B cell (primary cell): Measurements from ENCODE around the gene KLHL2. TPM values are rescaled to one million over a fixed set of nuclear protein-coding genes. Genes with fewer than 3 reads are reported as not detected.
"Not testable (repeated sequence)": the region's sequence is repeated elsewhere in the genome, so short reads cannot be mapped to it uniquely, and the experiment has no call there.

Experiments
- ATAC-seq: fragments of 200-7000 bp; cut with Tn5 transposase; one replicate; pipeline ENCODE4 v1.10.0; 2021; ENCODE audit warnings: low read depth, mild to moderate bottlenecking, moderate number of reproducible peaks, moderate library complexity
- CTCF ChIA-PET: fragments of 350-600 bp; sonication (Branson Sonifier 250); formaldehyde crosslinking; loops from one replicate; lab custom pipeline; 2021; ENCODE audit warnings: antibody characterized with exemption, inconsistent platforms; lab: Charles Lee
- POLR2A ChIA-PET: fragments of 350-600 bp; sonication (Branson Sonifier 250); formaldehyde crosslinking; loops from one replicate; lab custom pipeline; 2021; ENCODE audit warnings: antibody characterized with exemption; lab: Charles Lee
- DNase-seq: peaks from one replicate; pipeline ENCODE4 v3.0.0; 2013
- H2AFZ ChIP-seq: 2 replicates; pipeline ENCODE4 v1.6.1; 2012; ENCODE audit warnings: mild to moderate bottlenecking, low read depth, low read length; ENCODE audit not compliant: insufficient read depth, poor library complexity, severe bottlenecking
- H3K27ac ChIP-seq, 2 donors: 1 replicate in 1 of 2; 2 replicates in 1 of 2; pipeline ENCODE4 v1.5.1; 2012 to 2013; ENCODE audit warnings: low read length in 2 of 2, mild to moderate bottlenecking in 2 of 2, moderate library complexity in 1 of 2
- H3K27me3 ChIP-seq, 4 experiments: fragments of 200-600 bp in 1 of 4; sonication (generic) in 1 of 4; replicated peaks in 1 of 4; 1 replicate in 2 of 4; 2 replicates in 2 of 4; pipeline versions ENCODE4 v1.6.1 to v1.7.0; 2013 to 2016; ENCODE audit warnings: low read length in 3 of 4, mild to moderate bottlenecking in 2 of 4, mixed read lengths in 1 of 4, moderate library complexity in 1 of 4; ENCODE audit not compliant: insufficient read depth in 4 of 4, control insufficient read depth in 3 of 4; ENCODE audit errors: control extremely low read depth in 1 of 4
- H3K36me3 ChIP-seq, 2 experiments: replicated peaks in 1 of 2; 1 replicate in 1 of 2; 2 replicates in 1 of 2; pipeline versions ENCODE4 v1.6.1 to v1.7.1; 2013; ENCODE audit warnings: low read length in 1 of 2; ENCODE audit not compliant: insufficient read depth in 2 of 2, control insufficient read depth in 1 of 2; ENCODE audit errors: control extremely low read depth in 1 of 2, extremely low read depth in 1 of 2
- H3K4me1 ChIP-seq, 2 donors: fragments of 200-600 bp in 1 of 2; sonication (generic) in 1 of 2; 1 replicate in 1 of 2; 2 replicates in 1 of 2; pipeline versions ENCODE4 v1.5.1 to v1.6.1; 2013 to 2017; ENCODE audit warnings: low read length in 2 of 2; ENCODE audit not compliant: control insufficient read depth in 2 of 2, insufficient read depth in 2 of 2
- H3K4me2 ChIP-seq: replicated peaks from 2 replicates; pipeline ENCODE3; 2012; ENCODE audit warnings: mild to moderate bottlenecking, low read depth, low read length; ENCODE audit not compliant: poor library complexity, severe bottlenecking
- H3K4me3 ChIP-seq, 5 experiments: fragments of 200-600 bp in 1 of 5; sonication (generic) in 1 of 5; 1 replicate in 3 of 5; 2 replicates in 2 of 5; pipeline versions ENCODE4 v1.5.1 to v1.7.0; 2011 to 2016; ENCODE audit warnings: low read length in 4 of 5, mild to moderate bottlenecking in 4 of 5, low read depth in 2 of 5, control low read depth in 1 of 5, moderate library complexity in 1 of 5; ENCODE audit not compliant: insufficient read depth in 1 of 5; ENCODE audit errors: control extremely low read depth in 1 of 5, extremely low read depth in 1 of 5
- H3K79me2 ChIP-seq: fragments of 200-600 bp; sonication (generic); one replicate; pipeline ENCODE4 v1.6.0; 2016; ENCODE audit warnings: low read length; ENCODE audit not compliant: control insufficient read depth, insufficient read depth
- H3K9ac ChIP-seq: fragments of 200-600 bp; sonication (generic); 2 replicates; pipeline ENCODE4 v1.6.1; 2017; ENCODE audit warnings: mild to moderate bottlenecking, low read length, moderate library complexity
- H3K9me3 ChIP-seq, 3 donors: one replicate each; pipeline versions ENCODE4 v1.6.1 to v1.7.1; 2013; ENCODE audit warnings: low read length in 2 of 3; ENCODE audit not compliant: control insufficient read depth in 2 of 3, insufficient read depth in 1 of 3; ENCODE audit errors: control extremely low read depth in 1 of 3
- H4K20me1 ChIP-seq: 2 replicates; pipeline ENCODE4 v1.6.0; 2012; ENCODE audit warnings: mild to moderate bottlenecking, low read length; ENCODE audit not compliant: insufficient read depth, control insufficient read depth, poor library complexity, severe bottlenecking
- H3K27ac Mint-ChIP-seq: one replicate; pipeline ENCODE4 v1.8.0; 2021; ENCODE audit warnings: mixed read lengths
- H3K27me3 Mint-ChIP-seq: one replicate; pipeline ENCODE4 v1.8.0; 2021; ENCODE audit warnings: mixed read lengths
- H3K4me1 Mint-ChIP-seq: one replicate; pipeline ENCODE4 v1.8.0; 2021; ENCODE audit warnings: mixed read lengths
- H3K4me3 Mint-ChIP-seq: one replicate; pipeline ENCODE4 v1.8.0; 2021; ENCODE audit warnings: mixed read lengths
- H3K9me3 Mint-ChIP-seq: one replicate; pipeline ENCODE4 v1.8.0; 2022; ENCODE audit warnings: mixed read lengths; ENCODE audit not compliant: insufficient read depth
- WGBS: methylation state at CpG from one replicate; pipeline ENCODE4 v1.1.5; 2013; ENCODE audit warnings: missing lambda C conversion rate; ENCODE audit not compliant: insufficient coverage; 5-methylcytosine and 5-hydroxymethylcytosine counted together
- intact Hi-C: fragments of 100-400 bp; cut with micrococcal nuclease; formaldehyde crosslinking; loops from one replicate; pipeline ENCODE4 v1.10.0; 2022
- polyA plus RNA-seq: library from polyadenylated mRNA; depleted of rRNA; stranded (reverse); fragments of >200 nt; gene quantifications from 2 replicates; pipeline ENCODE4 v1.2.3, GENCODE V29; 2012
- total RNA-seq, 2 donors: library from RNA; stranded (reverse); fragments of 120-200 nt in 1 of 2; gene quantifications; 1 replicate in 1 of 2; 2 replicates in 1 of 2; pipeline versions ENCODE4 v1.2.3 to v1.2.4, GENCODE V29; 2013 to 2022

The KLHL2 gene
- total and polyA plus RNA-seq, 2 donors (not counting 1 experiment from before 2014, with no cell fraction given), result 7.8 to 77.5 TPM

DNA sequence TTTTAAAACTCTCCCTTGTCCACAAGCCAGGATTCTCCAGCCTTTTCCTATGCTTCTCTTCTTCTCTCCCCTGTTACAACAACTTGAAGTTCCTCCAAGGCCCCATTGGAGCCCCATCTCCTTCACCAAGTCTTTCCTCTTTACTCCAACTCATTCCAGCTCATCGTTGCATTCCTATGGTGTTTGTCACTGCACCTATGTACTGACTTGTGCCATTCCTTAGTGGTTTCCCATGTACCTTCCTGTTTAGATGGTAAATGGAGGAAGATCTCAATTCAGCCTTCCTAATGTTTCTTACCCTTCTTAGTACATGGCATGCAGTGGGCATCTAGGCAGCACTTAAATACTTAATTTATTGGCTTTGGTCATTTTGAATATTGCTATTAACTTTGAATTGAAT is 6.0 kb downstream of the KLHL2 start:
- peaks cover 57% of the 10 kb centered on the region for H3K79me2 ChIP-seq

DNA sequence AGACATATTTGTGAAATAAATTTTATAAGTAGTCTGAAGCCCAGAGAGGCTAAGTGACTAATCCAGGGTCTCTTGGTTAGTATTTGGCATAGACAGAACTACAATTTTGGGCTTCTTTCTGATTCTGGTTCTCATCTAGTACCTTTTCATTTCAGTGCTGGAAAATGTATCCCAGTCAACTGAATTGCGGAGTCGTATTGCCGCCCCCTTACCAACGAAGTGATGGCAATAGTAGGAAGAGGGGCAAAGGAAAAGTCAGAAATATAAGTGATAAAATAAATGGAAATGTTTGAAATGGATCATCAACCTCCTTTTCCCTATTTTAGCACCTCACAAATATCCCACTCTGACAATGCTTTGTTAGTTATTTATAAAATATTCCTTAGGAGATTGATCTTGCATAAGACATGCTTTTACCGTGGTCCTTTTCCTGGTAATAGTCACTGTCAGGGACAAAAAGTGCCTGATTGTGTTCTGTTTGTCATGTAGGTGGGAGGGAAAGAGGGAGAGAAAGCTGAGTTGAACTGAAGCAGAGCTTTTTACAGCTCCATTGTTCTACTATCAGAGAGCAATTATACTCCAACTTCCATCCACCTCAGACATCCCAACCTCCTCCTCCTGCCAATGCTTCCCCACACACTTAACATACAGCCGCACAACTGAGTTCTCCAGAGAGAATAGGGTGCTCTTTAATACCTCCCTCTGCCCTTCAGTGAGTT is 6.8 kb downstream of the KLHL2 start:
- peaks cover 51% of the 10 kb centered on the region for H3K79me2 ChIP-seq
- H3K9ac ChIP-seq, H3K4me3 ChIP-seq, ATAC-seq, DNase-seq, H3K27me3 Mint-ChIP-seq, H3K9me3 Mint-ChIP-seq, intact Hi-C loops, H3K9me3 ChIP-seq, H2AFZ ChIP-seq, H3K27ac ChIP-seq, H3K4me2 ChIP-seq, H3K36me3 ChIP-seq, H3K27me3 ChIP-seq: not testable (repeated sequence)
- WGBS, result 100% methylated on average over 1 of the region's 6 CpGs
- peaks cover 21% of the 10 kb centered on the region for H4K20me1 ChIP-seq
- ChIA-PET CTCF (interaction anchor here (1.3 kb wide), 1 partner anchor 101 kb away, joined by 3 read pairs; the partner anchor contains the start of gene TMEM192), POLR2A (interaction anchor here (0.7 kb wide), 1 partner anchor 44 kb away, joined by 3 read pairs; no protein-coding TSS in a partner anchor)
- H3K27ac Mint-ChIP-seq, result peak overlapping the region; percentile 28
- H3K4me1 ChIP-seq, result peaks cover 24 to 42% of the 10 kb centered on the region in 2 donors
- H3K4me1 Mint-ChIP-seq, result peaks cover 79% of the 10 kb centered on the region
- H3K4me3 Mint-ChIP-seq, result peak overlapping the region; percentile 4

More for the DNA sequence above, 6.0 kb downstream of the KLHL2 start:
- POLR2A ChIA-PET, H3K4me2 ChIP-seq, DNase-seq, H3K9me3 Mint-ChIP-seq, H3K4me3 ChIP-seq, H3K27me3 Mint-ChIP-seq, ATAC-seq, H3K27me3 ChIP-seq, H3K9me3 ChIP-seq, H3K9ac ChIP-seq, H2AFZ ChIP-seq, intact Hi-C loops, H3K36me3 ChIP-seq, H3K27ac ChIP-seq, CTCF ChIA-PET: not testable (repeated sequence)
- peaks cover 83% of the 10 kb centered on the region for H3K4me1 Mint-ChIP-seq
- Histone ChIP-seq H4K20me1 (peaks cover 21% of the 10 kb centered on the region), H3K4me1 (peaks cover 31 to 50% of the 10 kb centered on the region in 2 donors)
- WGBS, result no CpG with 5 or more reads among the region's 1 CpG
- peak overlapping the region; percentile 54 for H3K27ac Mint-ChIP-seq
- H3K4me3 Mint-ChIP-seq, result peak overlapping the region; percentile 3

DNA sequence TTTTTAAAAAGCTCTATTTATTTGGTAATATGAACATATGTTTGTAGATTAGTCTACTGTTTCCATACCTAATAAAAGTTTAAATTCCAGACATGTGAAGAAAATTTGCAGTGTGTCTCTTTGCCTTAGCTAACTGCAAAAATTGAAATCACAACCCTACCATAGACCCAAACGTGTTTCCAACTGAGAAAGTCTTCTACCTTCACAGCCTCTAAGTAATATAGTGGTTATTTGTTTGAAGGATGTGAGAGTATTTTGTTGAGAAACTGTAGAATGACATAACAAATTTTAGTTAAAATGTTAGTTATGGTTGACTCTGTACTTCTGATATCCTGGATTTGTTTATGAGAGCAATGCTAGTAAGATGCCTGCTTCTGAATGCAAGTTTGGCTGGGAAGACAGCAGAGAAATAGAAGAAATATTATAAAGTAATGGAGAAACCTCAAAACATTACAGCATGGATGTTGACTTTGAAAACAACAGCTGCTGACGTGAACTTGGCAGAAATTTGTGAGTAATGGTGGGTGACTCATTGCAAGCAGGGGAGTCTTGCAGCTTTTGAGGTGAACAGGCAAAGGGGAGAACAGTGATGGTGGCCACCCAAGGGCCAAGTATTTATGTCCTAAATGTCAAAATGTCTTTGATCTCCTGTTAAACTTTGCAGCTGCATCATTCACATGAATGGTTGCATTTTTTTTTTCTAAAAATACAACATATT is 7.8 kb downstream of the KLHL2 start:
- H3K27ac ChIP-seq, H3K4me2 ChIP-seq, H3K4me3 ChIP-seq, POLR2A ChIA-PET, H3K9ac ChIP-seq, H3K27me3 Mint-ChIP-seq, H3K9me3 Mint-ChIP-seq, H3K9me3 ChIP-seq, H3K27me3 ChIP-seq, intact Hi-C loops, H3K36me3 ChIP-seq, DNase-seq, H2AFZ ChIP-seq: not testable (repeated sequence)
- Mint-ChIP-seq H3K27ac (peak overlapping the region; percentile 8), H3K4me1 (peaks cover 72% of the 10 kb centered on the region), H3K4me3 (peak overlapping the region; percentile 38)
- CTCF ChIA-PET, result interaction anchor here (1.3 kb wide), 1 partner anchor 102 kb away, joined by 3 read pairs; the partner anchor contains the start of gene TMEM192
- peaks cover 41% of the 10 kb centered on the region for H3K79me2 ChIP-seq
- no CpG with 5 or more reads among the region's 2 CpGs for WGBS
- ATAC-seq, result peak; percentile 85
- H4K20me1 ChIP-seq, result peaks cover 16% of the 10 kb centered on the region
- H3K4me1 ChIP-seq, result peaks cover 17 to 33% of the 10 kb centered on the region in 2 donors
